Pancreas (tissue), 10 donors: ENCODE data around the gene ANKRD45. TPM values are rescaled to one million over a fixed set of nuclear protein-coding genes. Genes with fewer than 3 reads are reported as not detected.
"Not testable (repeated sequence)": the region's sequence is repeated elsewhere in the genome, so short reads cannot be mapped to it uniquely, and the experiment has no call there.

ENCODE experiments used
- ATAC-seq, 4 donors: fragments of 200-7000 bp; cut with Tn5 transposase; one replicate each; pipeline versions ENCODE4 v1.8.0 to v1.9.1; 2020; ENCODE audit warnings: mild to moderate bottlenecking in 4 of 4, moderate library complexity in 4 of 4
- DNase-seq, 6 donors: peaks; one replicate each; pipeline ENCODE4 v3.0.0-alpha.2; 2020
- FAIRE-seq: peaks from 2 replicates; lab custom pipeline; 2012; peaks lifted over from hg19 to GRCh38; lab: Jason Lieb, UNC
- H3K27ac ChIP-seq, 4 donors: fragments of 200-600 bp; sonication (generic); 1 replicate in 3 of 4; 2 replicates in 1 of 4; pipeline versions ENCODE4 v1.5.0 to v1.8.0; 2020
- H3K27me3 ChIP-seq, 4 donors: fragments of 200-600 bp; one replicate each; pipeline ENCODE4 v1.8.0; 2021
- H3K36me3 ChIP-seq, 3 donors: fragments of 200-600 bp; sonication (generic) in 1 of 3; one replicate each; pipeline versions ENCODE4 v1.5.0 to v1.8.0; 2020 to 2021
- H3K4me1 ChIP-seq, 3 donors: fragments of 200-600 bp; one replicate each; pipeline ENCODE4 v1.8.0; 2021
- H3K4me3 ChIP-seq, 4 donors: fragments of 200-600 bp; sonication (generic) in 2 of 4; one replicate each; pipeline versions ENCODE4 v1.5.0 to v1.8.0; 2020 to 2021
- H3K9me3 ChIP-seq, 4 donors: fragments of 200-600 bp; one replicate each; pipeline ENCODE4 v1.8.0; 2021
- CTCF ChIP-seq, 4 donors: fragments of 200-600 bp; sonication (generic) in 3 of 4; IDR thresholded peaks; one replicate each; pipeline versions ENCODE4 v1.5.0 to v1.8.0; 2021; ENCODE audit warnings: antibody characterized with exemption in 4 of 4
- WGBS, 2 donors: extraction: QIAGEN DNeasy Blood & Tissue Kit; methylation state at CpG; one replicate each; pipeline ENCODE4 v1.1.7; 2013; 5-methylcytosine and 5-hydroxymethylcytosine counted together
- intact Hi-C, 3 donors: fragments of 100-400 bp; cut with DNase I; formaldehyde crosslinking; loops; one replicate each; pipeline versions ENCODE4 v1.11.1 to v1.14.2; 2022
- polyA plus RNA-seq, 2 donors: library from polyadenylated mRNA; stranded (reverse); fragments of 200-250 nt; gene quantifications; one replicate each; pipeline ENCODE4 v1.2.3, GENCODE V29; 2013
- total RNA-seq, 6 donors: library from RNA; stranded (reverse); fragmentation: NEBNext Ultra II Directional in 4 of 6; extraction: Animal tissue kit (Norgen Biotek cat#: 25700) in 4 of 6; gene quantifications; one replicate each; pipeline versions ENCODE4 v1.2.1 to v1.2.4, GENCODE V29; 2021 to 2023
- donor health status: healthy with polysubstance abuse.
- donor health status: DM: no; HTN: no; CAD: no; lungs with moderate emphysema.
- donor health status: DM: no; HTN: no; CAD: no.
- donor health status: control.
- donor health status: control.
- donor health status: Bipolar disorder and iron deficiency.
- donor health status: DM: yes; HTN: yes; CAD: no.
- donor health status: DM: no; HTN: no; CAD: no.
- donor health status: DM: no; HTN: no; CAD: no.
- donor health status: DM: yes; HTN: yes; CAD: no.

Gene ANKRD45
- total and polyA plus RNA-seq, 8 donors, result 0.15 to 0.52 (median 0.28) TPM

GRCh38 chr1:173572201-173572873, 97.3 kb downstream of the ANKRD45 start:
- TF ChIP-seq CTCF (IDR thresholded peaks at IDR 0.05), result no peak
- FAIRE-seq, result no peak
- intact Hi-C loops, result no loop called here
- Histone ChIP-seq H3K27me3 (no peaks in the 10 kb centered on the region), H3K4me1 (no peaks in the 10 kb centered on the region), H3K36me3 (no peaks in the 10 kb centered on the region), H3K4me3 (no peak overlapping the region), H3K9me3 (no peaks in the 10 kb centered on the region), H3K27ac (no peak overlapping the region)
- no peak for DNase-seq
- ATAC-seq, result no peak
- 78 to 85% methylated on average over 3 of the region's 3 CpGs for WGBS, 2 donors

- H3K36me3 ChIP-seq, result no peaks in the 10 kb centered on the region
- H3K4me1 ChIP-seq, result no peaks in the 10 kb centered on the region
- 74 to 77% methylated on average over 4 of the region's 4 CpGs for WGBS, 2 donors
- no peaks in the 10 kb centered on the region for H3K9me3 ChIP-seq
- H3K27ac ChIP-seq, result no peak overlapping the region
- H3K27me3 ChIP-seq, result no peaks in the 10 kb centered on the region
- intact Hi-C loops, result no loop called here
- no peak for TF ChIP-seq CTCF (IDR thresholded peaks at IDR 0.05)
- no peak overlapping the region for H3K4me3 ChIP-seq
- FAIRE-seq (no peak), ATAC-seq (no peak), DNase-seq (no peak)
Measured at GRCh38 chr1:173570370-173571007, 99.2 kb downstream of the ANKRD45 start.

GRCh38 chr1:173568483-173568882, 101.2 kb downstream of the ANKRD45 start:
- intact Hi-C loops, result no loop called here
- no peaks in the 10 kb centered on the region for H3K36me3 ChIP-seq
- no peaks in the 10 kb centered on the region for H3K27me3 ChIP-seq
- no peak overlapping the region for H3K4me3 ChIP-seq
- TF ChIP-seq CTCF (IDR thresholded peaks at IDR 0.05), result no peak
- DNase-seq, result no peak
- no peak for ATAC-seq
- FAIRE-seq, result no peak
- 55 to 71% methylated on average over 1 of the region's 1 CpG for WGBS, 2 donors
- H3K4me1 ChIP-seq, result no peaks in the 10 kb centered on the region
- no peaks in the 10 kb centered on the region for H3K9me3 ChIP-seq
- no peak overlapping the region for H3K27ac ChIP-seq

GRCh38 chr1:173563846-173564245, 105.8 kb downstream of the ANKRD45 start:
- DNase-seq, FAIRE-seq, ATAC-seq, intact Hi-C loops, H3K4me1 ChIP-seq, H3K27me3 ChIP-seq, H3K27ac ChIP-seq, H3K36me3 ChIP-seq, H3K9me3 ChIP-seq, H3K4me3 ChIP-seq: not testable (repeated sequence)
- 76 to 80% methylated on average over 1 of the region's 1 CpG for WGBS, 2 donors

- 51 to 59% methylated on average over 6 of the region's 6 CpGs for WGBS, 2 donors
- Histone ChIP-seq H3K9me3 (no peaks in the 10 kb centered on the region), H3K27ac (no peak overlapping the region), H3K4me1 (no peaks in the 10 kb centered on the region), H3K4me3 (no peak overlapping the region), H3K36me3 (no peaks in the 10 kb centered on the region), H3K27me3 (no peaks in the 10 kb centered on the region)
- intact Hi-C loops, result no loop called here
- TF ChIP-seq CTCF (IDR thresholded peaks at IDR 0.05), result no peak
- no peak for DNase-seq
- ATAC-seq, result no peak
- no peak for FAIRE-seq
Measured at GRCh38 chr1:173562813-173563212, 106.8 kb downstream of the ANKRD45 start.
